Measurements from ENCODE around the gene CD46. TPM values are rescaled to one million over a fixed set of nuclear protein-coding genes. Genes with fewer than 3 reads are reported as not detected.

CD46 gene
- total RNA-seq, 1 experiment from 2014 or later, result 100 TPM

DNA sequence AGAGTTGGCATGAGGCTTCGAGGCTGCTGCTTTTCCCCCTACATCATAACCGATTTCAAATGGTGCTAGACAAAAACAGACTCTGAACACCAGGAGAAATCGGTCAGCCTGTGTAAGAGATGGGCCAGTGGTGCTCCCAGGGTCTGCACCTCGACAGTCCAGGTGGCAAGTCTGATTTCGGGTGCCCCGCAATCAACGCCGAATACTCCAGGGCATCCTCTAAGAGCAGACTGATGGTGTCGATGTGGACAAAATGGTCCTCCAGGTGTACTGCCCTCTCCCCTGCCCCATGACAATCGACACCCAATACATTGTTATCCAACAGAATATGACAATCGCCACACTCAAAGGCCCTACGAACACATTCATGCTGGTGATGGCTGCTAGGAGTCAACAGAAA is 50.0 kb downstream of the CD46 start:
- no peaks in the 10 kb centered on the region for H3K79me2 ChIP-seq (ENCODE audit: insufficient read depth, low read length)
- peaks cover 0 to 16% of the 10 kb centered on the region in 2 experiments; a peak in 2 of 4 replicates for H3K4me1 ChIP-seq (ENCODE audit: control insufficient read depth in 1 of 2, insufficient read depth in 2 of 2, low read length in 2 of 2)
- no peaks in the 10 kb centered on the region for H3K27me3 ChIP-seq (ENCODE audit: insufficient read depth, low read length)
- no peak for TF ChIP-seq EGR1 (IDR thresholded peaks at IDR 0.05; ENCODE audit: low read depth)
- TF ChIP-seq POLR2A (IDR thresholded peaks at IDR 0.05; ENCODE audit: borderline replicate concordance, extremely low read depth, insufficient read depth, insufficient read length), result no peak
- TF ChIP-seq ZNF274 (IDR thresholded peaks at IDR 0.05; ENCODE audit: low read depth, low read length), result no peak
- no peak for TF ChIP-seq JUND (IDR thresholded peaks at IDR 0.05)
- no peak for TF ChIP-seq YY1 (IDR thresholded peaks at IDR 0.05; ENCODE audit: extremely low read depth, insufficient replicate concordance, low read depth, low read length)
- TF ChIP-seq SP1 (IDR thresholded peaks at IDR 0.05; ENCODE audit: low read depth), result no peak
- no peak for TF ChIP-seq ELF1 (IDR thresholded peaks at IDR 0.05; ENCODE audit: borderline replicate concordance, low read depth)
- no peak for TF ChIP-seq TCF7L2 (IDR thresholded peaks at IDR 0.05; ENCODE audit: borderline replicate concordance, extremely low read depth, insufficient read depth, insufficient read length)
- TF ChIP-seq EZH2phosphoT487 (IDR thresholded peaks at IDR 0.05; ENCODE audit: borderline replicate concordance), result no peak
- no peak for TF ChIP-seq CEBPB (IDR thresholded peaks at IDR 0.05; ENCODE audit: low read depth)
- H3K27ac ChIP-seq (ENCODE audit: low read depth, low read length), result no peak overlapping the region
- POLR2A ChIA-PET, result no interaction called here
- H3K9ac ChIP-seq (ENCODE audit: low read length), result no peak overlapping the region
- BruUV-seq (replicated peaks), result no TSS peak
- no peaks in the 10 kb centered on the region for H4K20me1 ChIP-seq (ENCODE audit: insufficient read depth)
- no peak overlapping the region for H3K4me3 ChIP-seq (replicated peaks in 1 of 2; ENCODE audit: low read depth in 1 of 2, low read length in 2 of 2)
- H3K9me3 ChIP-seq (ENCODE audit: control insufficient read depth in 1 of 2, insufficient read depth in 1 of 2, low read depth in 1 of 2, low read length in 2 of 2), result no peaks in the 10 kb centered on the region
- H2AFZ ChIP-seq (ENCODE audit: low read depth, low read length, poor library complexity, severe bottlenecking), result no peak overlapping the region
- no peak for DNase-seq (ENCODE audit: low read depth, low spot score)
- intact Hi-C loops (cut with micrococcal nuclease), result no loop called here
- CTCF ChIA-PET, result interaction anchor here (0.6 kb wide), 1 partner anchor 22 kb away, joined by 3 read pairs; no protein-coding TSS in a partner anchor
- H3K36me3 ChIP-seq (ENCODE audit: control insufficient read depth in 1 of 2, insufficient read depth in 2 of 2, low read length in 2 of 2), result 0 out of 4 replicates have a peak, but pooled peaks cover 0 to 3% of the 10 kb centered on the region in 2 experiments
- H3K4me2 ChIP-seq (ENCODE audit: low read length), result no peak overlapping the region
- RAD21 ChIA-PET (ENCODE audit: low non-redundant PET in 1 of 2, low total read pairs in 2 of 2, uncharacterized antibody in 2 of 2, unreplicated experiment in 2 of 2), result no interaction called here
- no peak for ATAC-seq
- H3K9me2 ChIP-seq (ENCODE audit: insufficient read depth), result no peaks in the 10 kb centered on the region

DNA sequence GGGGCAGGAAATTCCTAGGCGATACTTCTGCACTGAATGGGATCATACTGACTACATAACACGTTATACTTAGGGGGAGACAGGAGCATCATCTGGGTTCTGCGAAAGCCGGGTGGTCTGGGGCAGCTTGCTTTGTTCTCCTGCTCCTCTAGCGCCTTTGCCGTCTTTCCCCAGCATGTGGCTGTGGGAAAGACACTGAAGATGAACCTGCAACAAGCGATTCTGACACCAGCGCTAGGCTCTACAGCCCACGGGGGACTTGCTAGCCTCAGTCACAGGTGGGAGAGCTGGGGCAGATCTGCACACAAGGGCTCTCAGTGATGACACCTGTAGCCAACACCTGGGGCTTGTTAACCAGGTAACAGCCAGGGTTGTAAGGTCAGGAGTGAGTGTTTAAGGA is 51.8 kb downstream of the CD46 start:
- Histone ChIP-seq H4K20me1 (ENCODE audit: insufficient read depth) (no peaks in the 10 kb centered on the region), H2AFZ (ENCODE audit: low read depth, low read length, poor library complexity, severe bottlenecking) (no peak overlapping the region), H3K9me3 (ENCODE audit: control insufficient read depth in 1 of 2, insufficient read depth in 1 of 2, low read depth in 1 of 2, low read length in 2 of 2) (no peaks in the 10 kb centered on the region), H3K27me3 (ENCODE audit: insufficient read depth, low read length) (no peaks in the 10 kb centered on the region), H3K4me2 (ENCODE audit: low read length) (no peak overlapping the region), H3K9me2 (ENCODE audit: insufficient read depth) (no peaks in the 10 kb centered on the region), H3K4me1 (ENCODE audit: control insufficient read depth in 1 of 2, insufficient read depth in 2 of 2, low read length in 2 of 2) (peaks cover 3 to 22% of the 10 kb centered on the region in 2 experiments; a peak in 3 of 4 replicates), H3K27ac (ENCODE audit: low read depth, low read length) (no peak overlapping the region), H3K9ac (ENCODE audit: low read length) (no peak overlapping the region), H3K36me3 (ENCODE audit: control insufficient read depth in 1 of 2, insufficient read depth in 2 of 2, low read length in 2 of 2) (0 out of 4 replicates have a peak, but pooled peaks cover 0 to 3% of the 10 kb centered on the region in 2 experiments), H3K4me3 (replicated peaks in 1 of 2; ENCODE audit: low read depth in 1 of 2, low read length in 2 of 2) (no peak overlapping the region), H3K79me2 (ENCODE audit: insufficient read depth, low read length) (no peaks in the 10 kb centered on the region)
- intact Hi-C loops (cut with micrococcal nuclease), result no loop called here
- no TSS peak for BruUV-seq (replicated peaks)
- DNase-seq (ENCODE audit: low read depth, low spot score) (no peak), ATAC-seq (no peak)
- ChIA-PET RAD21 (ENCODE audit: low non-redundant PET in 1 of 2, low total read pairs in 2 of 2, uncharacterized antibody in 2 of 2, unreplicated experiment in 2 of 2) (no interaction called here), POLR2A (no interaction called here), CTCF (no interaction called here)
- TF ChIP-seq SP1 (IDR thresholded peaks at IDR 0.05; ENCODE audit: low read depth) (no peak), EZH2phosphoT487 (IDR thresholded peaks at IDR 0.05; ENCODE audit: borderline replicate concordance) (no peak), POLR2AphosphoS5 (IDR thresholded peaks at IDR 0.05; ENCODE audit: low read depth, low read length) (no peak), RAD21 (IDR thresholded peaks at IDR 0.05; ENCODE audit: low read depth) (no peak), YY1 (IDR thresholded peaks at IDR 0.05; ENCODE audit: extremely low read depth, insufficient replicate concordance, low read depth, low read length) (no peak), CBX3 (IDR thresholded peaks at IDR 0.05; ENCODE audit: low read depth) (no peak), REST (IDR thresholded peaks at IDR 0.05; ENCODE audit: low read depth) (no peak), POLR2A (IDR thresholded peaks at IDR 0.05; ENCODE audit: borderline replicate concordance, extremely low read depth, insufficient read depth, insufficient read length) (no peak), SIN3A (IDR thresholded peaks at IDR 0.05; ENCODE audit: low read depth) (no peak)
- TF ChIP-seq, protein P1, sequence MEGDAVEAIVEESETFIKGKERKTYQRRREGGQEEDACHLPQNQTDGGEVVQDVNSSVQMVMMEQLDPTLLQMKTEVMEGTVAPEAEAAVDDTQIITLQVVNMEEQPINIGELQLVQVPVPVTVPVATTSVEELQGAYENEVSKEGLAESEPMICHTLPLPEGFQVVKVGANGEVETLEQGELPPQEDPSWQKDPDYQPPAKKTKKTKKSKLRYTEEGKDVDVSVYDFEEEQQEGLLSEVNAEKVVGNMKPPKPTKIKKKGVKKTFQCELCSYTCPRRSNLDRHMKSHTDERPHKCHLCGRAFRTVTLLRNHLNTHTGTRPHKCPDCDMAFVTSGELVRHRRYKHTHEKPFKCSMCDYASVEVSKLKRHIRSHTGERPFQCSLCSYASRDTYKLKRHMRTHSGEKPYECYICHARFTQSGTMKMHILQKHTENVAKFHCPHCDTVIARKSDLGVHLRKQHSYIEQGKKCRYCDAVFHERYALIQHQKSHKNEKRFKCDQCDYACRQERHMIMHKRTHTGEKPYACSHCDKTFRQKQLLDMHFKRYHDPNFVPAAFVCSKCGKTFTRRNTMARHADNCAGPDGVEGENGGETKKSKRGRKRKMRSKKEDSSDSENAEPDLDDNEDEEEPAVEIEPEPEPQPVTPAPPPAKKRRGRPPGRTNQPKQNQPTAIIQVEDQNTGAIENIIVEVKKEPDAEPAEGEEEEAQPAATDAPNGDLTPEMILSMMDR (IDR thresholded peaks at IDR 0.05 in 2 of 3, conservative IDR thresholded peaks at IDR 0.05 in 1 of 3; ENCODE audit: borderline replicate concordance in 1 of 3, insufficient read depth in 1 of 3, low read depth in 2 of 3, low read length in 2 of 3), result no peak

Data from HCT116 (cell line).